ENCODE measurements around the gene CEL. TPM values are rescaled to one million over a fixed set of nuclear protein-coding genes. Genes with fewer than 3 reads are reported as not detected.

The CEL gene
- total RNA-seq, 6 experiments from 2014 or later, result 0.19 to 0.35 (median 0.26) TPM; not detected in 2

DNA sequence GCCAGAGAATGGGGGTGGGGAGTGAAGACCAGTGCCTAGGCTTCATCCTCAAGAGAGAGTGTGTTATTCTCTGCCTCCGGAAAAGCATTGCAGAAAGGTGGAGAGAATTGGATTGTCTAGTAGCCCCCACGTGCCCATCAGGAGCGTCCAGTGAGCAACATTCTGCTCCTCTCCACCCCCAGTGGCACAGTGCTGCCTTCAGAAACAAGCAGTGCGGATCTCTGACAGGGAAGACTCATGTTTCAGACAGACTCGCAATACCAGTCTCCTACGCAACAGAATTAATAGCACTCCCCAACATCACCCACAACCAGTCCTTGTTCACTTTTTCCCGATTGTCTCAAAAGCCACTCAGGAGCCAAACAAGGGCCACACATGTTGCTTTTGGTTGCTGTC, 14.9 kb upstream of the CEL start:
- WGBS (ENCODE audit: insufficient coverage, low coverage, low lambda C conversion rate, missing lambda C conversion rate), result 96% methylated on average over 5 of the region's 7 CpGs
- intact Hi-C loops (cut with DNase I), result no loop called here
- Histone ChIP-seq H3K4me1 (no peaks in the 10 kb centered on the region), H3K36me3 (peaks cover 0 to 57% (median 11%) of the 10 kb centered on the region in 4 donors), H3K27ac (no peak overlapping the region), H3K9me3 (no peaks in the 10 kb centered on the region), H3K27me3 (no peaks in the 10 kb centered on the region), H3K4me3 (no peak overlapping the region)
- ATAC-seq, result no peak
- peak in 1 of 3 donors; percentile 10 for DNase-seq
- TF ChIP-seq CTCF (IDR thresholded peaks at IDR 0.05) (no peak), POLR2A (IDR thresholded peaks at IDR 0.05) (no peak)

DNA sequence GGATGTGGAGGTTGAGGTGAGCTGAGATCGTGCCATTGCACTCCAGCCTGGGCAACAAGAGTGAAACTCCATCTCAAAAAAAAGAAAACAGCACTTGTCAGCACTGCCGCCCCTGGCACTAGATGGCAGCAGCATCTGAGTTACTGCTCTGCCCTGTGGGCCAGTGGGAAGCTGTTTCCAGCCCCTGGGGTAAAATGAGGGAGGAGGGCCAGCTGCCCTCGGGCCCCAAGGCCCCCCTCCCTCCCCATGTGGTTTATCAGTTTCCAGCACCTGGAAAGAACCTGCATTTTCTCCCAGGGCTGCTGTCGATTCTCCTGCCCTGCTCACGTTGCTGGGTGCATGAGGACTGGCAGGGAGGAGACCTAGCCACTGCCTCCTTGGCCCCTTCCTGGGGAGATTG, 13.2 kb upstream of the CEL start:
- DNase-seq (peak in 1 of 3 donors; percentile 31), ATAC-seq (peak; percentile 36 to 71 (median 60))
- 33% methylated on average over 1 of the region's 5 CpGs for WGBS (ENCODE audit: insufficient coverage, low coverage, low lambda C conversion rate, missing lambda C conversion rate)
- intact Hi-C loops (cut with DNase I), result no loop called here
- Histone ChIP-seq H3K27ac (no peak overlapping the region), H3K36me3 (peaks cover 0 to 48% (median 8%) of the 10 kb centered on the region in 4 donors), H3K4me1 (no peaks in the 10 kb centered on the region), H3K4me3 (no peak overlapping the region), H3K9me3 (no peaks in the 10 kb centered on the region), H3K27me3 (no peaks in the 10 kb centered on the region)
- TF ChIP-seq POLR2A (IDR thresholded peaks at IDR 0.05) (no peak), CTCF (IDR thresholded peaks at IDR 0.05) (peak; percentile 15 to 47 (median 39))

DNA sequence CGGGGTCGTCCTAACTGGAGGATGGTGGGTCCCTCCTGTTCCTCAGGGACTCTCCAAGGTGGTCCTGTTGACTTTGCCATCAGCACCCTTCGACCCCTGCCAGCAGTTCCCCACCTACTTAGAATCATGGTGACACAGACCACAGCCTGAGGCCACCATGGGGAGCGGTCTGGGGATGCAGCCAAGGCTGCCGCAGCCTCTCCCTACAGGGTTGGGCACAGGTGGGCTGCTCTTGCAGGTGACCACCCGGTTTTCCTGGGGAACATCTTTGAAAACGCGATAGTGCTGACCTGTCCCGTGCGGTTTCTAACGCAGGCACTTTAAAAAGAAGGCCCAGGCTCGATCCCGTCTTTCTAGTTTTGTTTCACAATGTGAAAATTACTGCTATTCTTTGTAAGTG, 12.7 kb upstream of the CEL start:
- intact Hi-C loops (cut with DNase I), result no loop called here
- WGBS (ENCODE audit: insufficient coverage, low coverage, low lambda C conversion rate, missing lambda C conversion rate), result 89% methylated on average over 5 of the region's 13 CpGs
- Histone ChIP-seq H3K36me3 (peaks cover 0 to 47% (median 8%) of the 10 kb centered on the region in 4 donors), H3K27me3 (no peaks in the 10 kb centered on the region), H3K9me3 (no peaks in the 10 kb centered on the region), H3K27ac (no peak overlapping the region), H3K4me1 (no peaks in the 10 kb centered on the region), H3K4me3 (no peak overlapping the region)
- ATAC-seq, result no peak
- TF ChIP-seq POLR2A (IDR thresholded peaks at IDR 0.05), result no peak
- TF ChIP-seq CTCF (IDR thresholded peaks at IDR 0.05), result no peak
- DNase-seq, result peak in 1 of 3 donors; percentile 28

- no peaks in the 10 kb centered on the region for H3K27me3 ChIP-seq
- TF ChIP-seq CTCF (IDR thresholded peaks at IDR 0.05) (no peak), POLR2A (IDR thresholded peaks at IDR 0.05) (no peak)
- H3K27ac ChIP-seq, result no peak overlapping the region
- 87% methylated on average over 5 of the region's 6 CpGs for WGBS (ENCODE audit: insufficient coverage, low coverage, low lambda C conversion rate, missing lambda C conversion rate)
- H3K4me3 ChIP-seq, result no peak overlapping the region
- ATAC-seq (peak in 1 of 4 donors; percentile 62), DNase-seq (no peak)
- peaks cover 0 to 50% (median 11%) of the 10 kb centered on the region in 4 donors for H3K36me3 ChIP-seq
- intact Hi-C loops (cut with DNase I), result no loop called here
- H3K9me3 ChIP-seq, result no peaks in the 10 kb centered on the region
- no peaks in the 10 kb centered on the region for H3K4me1 ChIP-seq
Observed at GRCh38 chr9:133050142-133050541, 11.6 kb upstream of the CEL start.

DNA sequence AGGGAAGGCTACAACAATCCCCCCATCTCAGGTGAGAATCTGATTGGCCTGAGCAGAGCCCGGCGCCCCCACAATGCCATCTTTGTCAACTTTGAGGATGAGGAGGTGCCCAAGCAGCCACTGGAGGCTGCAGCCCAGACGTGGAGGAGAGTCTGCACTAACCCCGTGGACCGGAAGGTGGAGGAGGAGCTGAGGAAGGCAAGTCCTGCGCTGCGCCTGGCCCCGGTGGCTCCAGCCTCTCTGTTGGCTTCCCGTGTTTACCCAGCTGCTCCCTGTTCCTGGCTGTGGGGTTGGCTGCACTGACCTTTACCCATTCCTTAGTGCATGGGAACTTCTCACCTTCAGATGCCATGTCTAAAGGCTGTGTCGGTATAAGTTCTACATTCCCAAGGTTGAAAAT, 11.0 kb upstream of the CEL start:
- Histone ChIP-seq H3K27ac (no peak overlapping the region), H3K36me3 (peaks cover 0 to 49% (median 11%) of the 10 kb centered on the region in 4 donors)

More for the DNA sequence above, 11.0 kb upstream of the CEL start:
- no peaks in the 10 kb centered on the region for H3K27me3 ChIP-seq
- H3K4me3 ChIP-seq, result no peak overlapping the region
- TF ChIP-seq CTCF (IDR thresholded peaks at IDR 0.05), result no peak
- TF ChIP-seq POLR2A (IDR thresholded peaks at IDR 0.05), result no peak
- no peaks in the 10 kb centered on the region for H3K4me1 ChIP-seq
- ATAC-seq (peak in 2 of 4 donors; percentile 5 to 56), DNase-seq (peak in 1 of 3 donors; percentile 39)
- WGBS (ENCODE audit: insufficient coverage, low coverage, low lambda C conversion rate, missing lambda C conversion rate), result 90% methylated on average over 5 of the region's 10 CpGs
- no peaks in the 10 kb centered on the region for H3K9me3 ChIP-seq
- intact Hi-C loops (cut with DNase I), result no loop called here
